SJSA1 (cell line): ENCODE measurements around the gene ARMC2. TPM values are rescaled to one million over a fixed set of nuclear protein-coding genes. Genes with fewer than 3 reads are reported as not detected.
A peak's percentile ranks its signal among the peaks of the same experiment; 100 is the strongest.

Experiments used
- DNase-seq, 2 experiments: peaks; one replicate each; pipeline ENCODE4 v3.0.0-alpha.2; 2015 to 2020; ENCODE audit warnings: low spot score in 2 of 2, low read depth in 1 of 2
- H3K27ac ChIP-seq: fragments of 250-450 bp; sonication (Bioruptor Pico); 2 replicates; pipeline ENCODE4 v1.5.1; 2020; ENCODE audit warnings: mild to moderate bottlenecking, moderate library complexity
- H3K27me3 ChIP-seq: fragments of 250-450 bp; sonication (Bioruptor Pico); replicated peaks from 2 replicates; pipeline ENCODE4 v1.5.1; 2020; ENCODE audit warnings: mild to moderate bottlenecking, moderate library complexity
- H3K36me3 ChIP-seq: fragments of 250-450 bp; sonication (Bioruptor Pico); 2 replicates; pipeline ENCODE4 v1.5.1; 2020; ENCODE audit warnings: mild to moderate bottlenecking
- H3K4me1 ChIP-seq: fragments of 250-450 bp; sonication (Bioruptor Pico); replicated peaks from 2 replicates; pipeline ENCODE4 v1.6.1; 2021; ENCODE audit warnings: mild to moderate bottlenecking
- H3K4me3 ChIP-seq: fragments of 250-450 bp; sonication (Bioruptor Pico); 2 replicates; pipeline ENCODE4 v1.5.1; 2020; ENCODE audit warnings: mild to moderate bottlenecking
- H3K9me3 ChIP-seq: fragments of 250-450 bp; sonication (Bioruptor Pico); replicated peaks from 2 replicates; pipeline ENCODE4 v1.5.1; 2020; ENCODE audit warnings: mild to moderate bottlenecking
- total RNA-seq: library from RNA; depleted of rRNA; stranded (reverse); fragments of >200 nt; shearing (Covaris generic); gene quantifications from 2 replicates; pipeline ENCODE4 v1.2.3, GENCODE V29; 2014; rRNA removed

The ARMC2 gene
- total RNA-seq, 1 experiment from 2014 or later, result 0.71 TPM

- Histone ChIP-seq H3K9me3 (no peaks in the 10 kb centered on the region), H3K36me3 (peaks cover 6% of the 10 kb centered on the region), H3K27ac (no peak overlapping the region), H3K4me3 (peak overlapping the region; percentile 87), H3K27me3 (no peaks in the 10 kb centered on the region), H3K4me1 (peaks cover 15% of the 10 kb centered on the region)
- DNase-seq, result no peak
Observed at GRCh38 chr6:109009962-109010704, 161.9 kb downstream of the ARMC2 start.

GRCh38 chr6:109010705-109011102 is 162.5 kb downstream of the ARMC2 start:
- H3K4me1 ChIP-seq, result peaks cover 15% of the 10 kb centered on the region
- no peaks in the 10 kb centered on the region for H3K9me3 ChIP-seq
- peak in 1 of 2 experiments; percentile 8 for DNase-seq
- H3K36me3 ChIP-seq, result peaks cover 6% of the 10 kb centered on the region
- H3K27me3 ChIP-seq, result no peaks in the 10 kb centered on the region
- no peak overlapping the region for H3K27ac ChIP-seq
- H3K4me3 ChIP-seq, result no peak overlapping the region

DNA sequence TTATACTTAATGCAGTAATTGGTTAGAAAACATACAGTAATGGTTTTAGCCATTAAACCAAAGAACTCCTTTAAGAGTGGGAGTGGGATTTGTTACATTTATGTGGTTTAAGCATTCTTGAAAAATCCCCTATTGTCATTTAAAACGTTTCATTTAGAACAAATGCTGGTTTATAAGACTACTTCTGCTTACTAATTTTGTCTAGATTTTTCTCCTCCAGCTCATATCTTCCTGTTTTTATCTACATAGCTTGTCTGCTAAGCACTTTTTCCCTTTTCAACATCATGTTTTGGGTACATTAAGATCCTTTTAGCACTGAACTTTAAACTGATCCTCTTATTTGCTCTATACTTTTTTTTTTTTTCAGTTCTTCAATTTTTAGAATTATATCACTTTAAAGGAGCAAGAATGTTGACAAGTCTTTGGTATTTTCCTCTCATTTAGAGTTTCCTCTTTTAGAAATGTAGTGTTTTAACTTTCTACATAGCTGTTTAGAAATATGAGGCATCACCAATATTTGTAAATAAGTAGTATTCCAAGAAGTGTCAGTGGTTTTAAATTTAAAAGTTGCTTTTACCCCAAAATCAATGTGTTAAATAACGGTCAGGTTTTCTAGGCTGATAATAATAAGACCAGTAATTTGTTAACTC is 165.6 kb downstream of the ARMC2 start:
- no peak overlapping the region for H3K4me3 ChIP-seq
- DNase-seq, result no peak
- peaks cover 11% of the 10 kb centered on the region for H3K4me1 ChIP-seq
- no peak overlapping the region for H3K27ac ChIP-seq
- H3K27me3 ChIP-seq, result no peaks in the 10 kb centered on the region
- H3K36me3 ChIP-seq, result peaks cover 6% of the 10 kb centered on the region
- no peaks in the 10 kb centered on the region for H3K9me3 ChIP-seq

GRCh38 chr6:109014606-109015005 is 166.4 kb downstream of the ARMC2 start:
- H3K36me3 ChIP-seq, result peaks cover under 1% of the 10 kb centered on the region
- no peak overlapping the region for H3K27ac ChIP-seq
- no peaks in the 10 kb centered on the region for H3K27me3 ChIP-seq
- no peak overlapping the region for H3K4me3 ChIP-seq
- peaks cover 10% of the 10 kb centered on the region for H3K4me1 ChIP-seq
- no peaks in the 10 kb centered on the region for H3K9me3 ChIP-seq
- no peak for DNase-seq

- no peak for DNase-seq
- no peak overlapping the region for H3K4me3 ChIP-seq
- H3K27me3 ChIP-seq, result no peaks in the 10 kb centered on the region
- no peaks in the 10 kb centered on the region for H3K9me3 ChIP-seq
- H3K36me3 ChIP-seq, result no peaks in the 10 kb centered on the region
- no peak overlapping the region for H3K27ac ChIP-seq
- H3K4me1 ChIP-seq, result peaks cover 7% of the 10 kb centered on the region
Observed at GRCh38 chr6:109015176-109015575, 167.0 kb downstream of the ARMC2 start.

DNA sequence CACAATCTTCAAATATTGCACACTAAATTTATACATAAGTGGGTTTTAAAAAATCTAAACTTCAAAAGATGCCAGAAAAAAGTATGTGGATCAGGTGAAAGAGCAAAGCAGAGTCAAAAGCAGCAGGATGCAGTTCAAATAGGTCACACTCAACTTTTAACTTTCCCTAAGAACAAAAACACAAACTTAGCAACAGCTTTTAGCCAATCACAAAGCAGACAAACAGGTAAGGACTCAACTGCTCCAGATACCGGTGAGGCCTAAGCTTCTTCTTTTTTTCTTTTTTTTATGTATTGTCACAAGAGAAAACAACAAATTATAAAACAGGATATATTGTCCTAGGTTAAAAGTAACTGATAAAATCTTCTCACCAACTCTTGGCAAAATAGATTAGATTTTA is 171.7 kb downstream of the ARMC2 start:
- no peaks in the 10 kb centered on the region for H3K9me3 ChIP-seq
- no peaks in the 10 kb centered on the region for H3K27me3 ChIP-seq
- H3K4me3 ChIP-seq, result no peak overlapping the region
- no peaks in the 10 kb centered on the region for H3K36me3 ChIP-seq
- no peak for DNase-seq
- no peaks in the 10 kb centered on the region for H3K4me1 ChIP-seq
- H3K27ac ChIP-seq, result no peak overlapping the region

DNA sequence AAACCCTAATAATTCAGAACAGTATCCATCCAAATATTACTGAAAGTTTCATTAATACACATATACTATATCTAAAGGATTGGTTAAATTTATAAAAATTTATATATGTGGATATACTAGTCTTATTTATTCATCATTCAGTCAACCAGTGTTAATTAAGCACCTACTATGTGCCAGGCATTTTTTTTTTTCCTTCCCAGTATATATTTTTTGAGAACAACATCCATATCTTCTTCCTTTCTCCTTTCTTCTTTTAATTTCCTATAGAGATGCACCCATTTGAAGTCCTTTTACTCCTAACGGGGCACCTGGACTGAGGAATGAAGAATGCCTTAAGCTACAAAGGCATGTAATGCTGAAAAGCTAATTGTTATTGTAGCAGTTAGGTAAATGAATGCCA is 173.6 kb downstream of the ARMC2 start:
- Histone ChIP-seq H3K27ac (no peak overlapping the region), H3K36me3 (no peaks in the 10 kb centered on the region), H3K9me3 (no peaks in the 10 kb centered on the region), H3K27me3 (no peaks in the 10 kb centered on the region), H3K4me3 (no peak overlapping the region), H3K4me1 (no peaks in the 10 kb centered on the region)
- DNase-seq, result no peak

- Histone ChIP-seq H3K4me3 (no peak overlapping the region), H3K27ac (no peak overlapping the region)
Observed at GRCh38 chr6:109023356-109023925, 175.2 kb downstream of the ARMC2 start.

More at GRCh38 chr6:109023356-109023925, 175.2 kb downstream of the ARMC2 start:
- H3K4me1 ChIP-seq, result no peaks in the 10 kb centered on the region
- H3K9me3 ChIP-seq, result no peaks in the 10 kb centered on the region
- no peak for DNase-seq
- no peaks in the 10 kb centered on the region for H3K36me3 ChIP-seq
- no peaks in the 10 kb centered on the region for H3K27me3 ChIP-seq

Other genes with a start within 250 kb of the ARMC2 start
- 12.7 and 15.8 TPM in 2 replicates for gene SESN1, start 246.4 kb downstream of the ARMC2 start, total RNA-seq
- gene CEP57L1, start 247.1 kb downstream of the ARMC2 start, total RNA-seq, result 45.1 and 45.2 TPM in 2 replicates